Measurements from ENCODE around the gene UPB1. TPM values are rescaled to one million over a fixed set of nuclear protein-coding genes. Genes with fewer than 3 reads are reported as not detected.
"Not testable (repeated sequence)": the region's sequence is repeated elsewhere in the genome, so short reads cannot be mapped to it uniquely, and the experiment has no call there.

The UPB1 gene
- total RNA-seq, 1 donor from 2014 or later = 1.9 TPM

DNA sequence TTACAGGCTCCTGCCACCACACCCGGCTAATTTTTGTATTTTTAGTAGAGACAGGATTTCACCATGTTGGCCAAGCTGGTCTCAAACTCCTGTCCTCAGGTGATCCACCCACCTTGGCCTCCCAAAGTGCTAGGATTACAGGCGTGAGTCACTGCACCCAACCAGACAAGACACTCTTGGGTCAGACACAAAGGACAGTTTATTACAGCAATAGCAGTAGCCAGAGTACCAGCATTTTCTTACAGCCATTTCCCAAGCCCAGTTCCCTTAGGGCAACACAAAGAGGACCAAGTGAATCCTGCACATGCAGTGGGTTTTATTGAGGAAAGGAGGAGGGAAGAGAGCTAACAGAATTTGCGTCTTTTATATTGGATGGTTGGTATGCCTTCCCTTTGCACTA is 35.8 kb downstream of the UPB1 start:
- not testable (repeated sequence) for DNase-seq (ENCODE audit: low spot score)

- no peak for DNase-seq (ENCODE audit: low spot score)
Measured at GRCh38 chr22:24532075-24532474, 36.9 kb downstream of the UPB1 start.

DNA sequence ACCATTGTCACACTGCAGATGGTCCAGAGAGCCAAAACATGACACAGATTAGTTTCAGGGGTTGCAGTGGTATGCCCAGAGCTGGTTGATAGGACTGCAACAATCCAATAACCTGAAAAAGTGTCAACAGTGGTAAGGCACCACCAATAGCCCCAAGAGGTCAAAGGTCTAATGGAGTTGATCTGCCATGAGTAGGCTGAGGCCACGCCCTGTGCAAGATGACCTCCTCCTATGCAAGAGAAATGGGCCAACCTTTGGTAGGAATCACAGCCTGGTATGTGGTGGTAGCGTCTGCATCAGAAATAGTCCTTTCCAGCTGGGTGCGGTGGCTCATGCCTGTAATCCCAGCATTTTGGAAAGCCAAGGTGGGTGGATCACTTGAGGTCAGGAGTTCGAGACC is 40.2 kb downstream of the UPB1 start:
- DNase-seq (ENCODE audit: low spot score) = no peak

DNA sequence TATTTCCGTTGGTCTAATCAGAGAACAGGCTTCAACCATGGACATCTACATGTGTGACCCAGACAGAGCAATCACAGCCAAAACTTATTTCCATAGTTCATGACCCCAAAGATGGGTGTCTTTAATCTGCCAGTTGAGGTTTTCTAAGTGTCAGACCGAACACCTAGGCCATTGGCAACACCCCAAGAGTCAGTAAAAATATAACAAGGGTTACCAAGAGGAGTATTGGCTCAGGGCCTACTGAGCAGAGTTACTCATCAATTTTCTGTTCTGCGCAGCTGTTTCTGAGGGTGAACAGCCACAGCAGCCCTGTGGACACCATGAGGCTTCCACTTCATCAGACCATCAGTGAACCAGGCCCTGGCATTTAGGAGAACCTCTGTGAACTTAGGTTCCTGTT is 41.0 kb downstream of the UPB1 start:
- DNase-seq (ENCODE audit: low spot score) = no peak

DNA sequence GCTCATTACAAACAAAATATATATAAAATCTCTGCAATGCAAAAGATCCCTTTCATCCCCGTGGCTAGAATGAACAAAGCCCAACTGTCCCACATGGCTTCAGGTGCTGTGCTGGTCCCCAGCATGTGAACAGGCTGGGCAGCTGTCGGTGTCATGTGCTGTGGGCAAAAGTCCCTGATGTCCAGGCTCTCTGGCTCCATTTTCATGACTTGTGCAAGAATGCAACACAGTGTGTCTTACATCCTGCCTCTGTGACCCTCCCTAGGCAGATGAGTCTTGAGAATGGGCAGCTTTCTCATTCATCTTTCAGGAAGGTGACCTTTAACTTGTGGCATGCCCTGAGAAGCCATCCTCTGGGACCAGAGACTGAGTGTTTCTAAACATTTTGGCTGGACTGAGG is 45.3 kb downstream of the UPB1 start:
- no peak for DNase-seq (ENCODE audit: low spot score)

GRCh38 chr22:24541681-24542515 is 46.8 kb downstream of the UPB1 start:
- DNase-seq (ENCODE audit: low spot score) = no peak

DNA sequence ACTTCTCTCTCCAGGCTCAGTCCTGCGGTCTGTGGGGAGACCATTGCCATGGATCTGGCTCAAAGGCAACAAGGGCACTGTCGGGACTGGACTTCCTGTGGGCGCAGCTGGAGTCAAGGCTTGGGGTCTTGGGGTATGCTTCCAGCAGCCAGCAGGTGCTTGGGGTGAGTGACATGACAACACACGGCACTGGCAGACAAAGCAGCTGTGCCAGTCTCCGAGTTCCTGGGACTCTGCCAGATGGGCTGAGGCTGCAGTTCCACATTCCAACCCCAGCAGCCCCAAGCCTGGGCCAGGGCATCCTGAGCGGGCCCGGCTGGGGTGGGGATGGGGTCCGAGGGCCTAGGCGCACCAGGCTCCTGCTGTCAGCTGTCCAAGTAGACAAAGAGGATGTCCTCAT is 47.5 kb downstream of the UPB1 start:
- no peak for DNase-seq (ENCODE audit: low spot score)

GRCh38 chr22:24543185-24543601 is 48.1 kb downstream of the UPB1 start:
- DNase-seq (ENCODE audit: low spot score) = no peak

GRCh38 chr22:24543679-24544243 is 48.6 kb downstream of the UPB1 start:
- no peak for DNase-seq (ENCODE audit: low spot score)

DNA sequence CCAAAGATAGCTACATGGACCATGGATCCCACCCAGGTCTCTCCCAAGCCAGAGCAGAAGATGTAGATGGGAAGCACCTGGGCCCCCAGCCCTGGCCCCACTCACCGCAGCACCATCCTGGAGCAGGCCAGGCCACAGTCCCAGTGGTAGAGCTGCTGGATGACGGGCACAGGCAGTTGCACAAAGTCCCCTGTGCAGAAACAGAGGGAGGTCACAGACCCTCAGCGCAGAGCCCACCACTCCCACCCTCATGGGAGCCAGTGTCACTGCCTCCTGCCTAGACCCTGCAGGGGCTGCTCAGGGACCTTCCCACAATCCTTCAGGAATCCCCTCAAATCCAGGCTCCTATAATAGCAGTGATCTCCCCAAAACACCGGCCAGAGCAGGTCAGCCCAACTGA is 53.7 kb downstream of the UPB1 start:
- DNase-seq (ENCODE audit: low spot score) = no peak

DNA sequence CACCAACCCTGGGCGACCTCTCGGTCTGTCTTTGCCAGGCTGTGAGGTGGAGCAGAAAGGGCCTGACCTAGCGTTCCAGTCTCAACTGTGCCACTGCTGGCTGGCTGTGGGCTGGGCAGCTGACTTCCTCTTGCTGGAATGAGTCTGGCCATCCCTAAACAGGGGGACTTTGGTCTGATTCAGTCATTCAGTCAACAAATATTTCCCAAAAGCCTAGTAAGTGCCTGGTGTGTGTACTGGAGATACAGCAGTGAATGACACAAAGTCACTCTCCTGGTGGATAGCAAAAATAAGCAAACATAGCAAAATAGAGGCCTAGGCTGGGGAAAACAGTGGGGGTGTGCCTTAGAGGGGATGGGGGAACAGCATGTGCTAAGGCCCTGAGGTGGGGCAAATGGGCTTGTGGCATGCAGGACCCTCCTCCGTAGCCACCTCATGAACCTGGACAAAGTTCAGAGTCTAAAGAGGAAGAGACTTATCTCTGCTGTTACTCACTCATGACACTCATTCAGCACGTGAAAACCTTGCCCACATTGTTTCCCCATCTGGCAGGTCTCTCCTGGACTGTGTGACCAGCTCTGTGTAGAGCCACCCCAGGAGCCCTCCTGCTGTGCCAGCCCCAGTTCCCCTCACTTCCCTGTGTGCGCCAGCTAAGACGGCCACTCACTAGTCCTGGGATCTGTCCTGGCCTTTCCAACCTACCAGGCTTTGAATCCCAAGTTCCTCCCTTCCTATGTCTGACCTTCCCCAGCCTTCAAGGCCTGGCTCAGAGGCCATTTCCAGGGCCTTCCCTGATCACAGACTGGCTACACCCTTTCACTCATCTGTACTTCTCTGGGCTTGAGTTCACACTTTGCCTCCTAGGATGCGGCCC is 55.1 kb downstream of the UPB1 start:
- no peak for DNase-seq (ENCODE audit: low spot score)

GRCh38 chr22:24550902-24551435 is 55.8 kb downstream of the UPB1 start:
- no peak for DNase-seq (ENCODE audit: low spot score)

- DNase-seq (ENCODE audit: low spot score) = not testable (repeated sequence)
Measured at GRCh38 chr22:24552503-24553286, 57.6 kb downstream of the UPB1 start.

GRCh38 chr22:24553597-24554312 is 58.6 kb downstream of the UPB1 start:
- DNase-seq (ENCODE audit: low spot score) = no peak

GRCh38 chr22:24554313-24555164 is 59.4 kb downstream of the UPB1 start, which contains the start of gene GUCD1:
Gene GUCD1 (minus strand): TSS chr22:24555138. CDS start chr22:24554991, 147 bp downstream.
- DNase-seq (ENCODE audit: low spot score) = peak; percentile 48

- DNase-seq (ENCODE audit: low spot score) = peak; percentile 99
Measured at GRCh38 chr22:24555165-24556039, 60.3 kb downstream of the UPB1 start, which contains the start of gene SNRPD3. Gene SNRPD3 (plus strand): TSS chr22:24555999. CDS start chr22:24557675, 1,676 bp downstream.

GRCh38 chr22:24559471-24559870 is 64.3 kb downstream of the UPB1 start:
- no peak for DNase-seq (ENCODE audit: low spot score)

GRCh38 chr22:24563246-24563645 is 68.1 kb downstream of the UPB1 start:
- no peak for DNase-seq (ENCODE audit: low spot score)
